Body of pancreas (tissue), 4 donors: Measurements from ENCODE around the gene RPS6KA3.
A peak's percentile ranks its signal among the peaks of the same experiment; 100 is the strongest.

ENCODE experiments used
- POLR2A ChIP-seq, 3 donors: fragments of 450-650 bp; IDR thresholded peaks; one replicate each; pipeline ENCODE4 v1.6.1; 2016; ENCODE audit warnings: antibody characterized with exemption in 3 of 3, mild to moderate bottlenecking in 2 of 3
- TF ChIP-seq, protein P1 (sequence below), 7 experiments: fragments of 450-650 bp in 4 of 7; fragments of 200-600 bp in 3 of 7; sonication (generic) in 3 of 7; IDR thresholded peaks; one replicate each; pipeline ENCODE4 v1.5.1; 2016 to 2019; ENCODE audit warnings: antibody characterized with exemption in 7 of 7

DNA sequence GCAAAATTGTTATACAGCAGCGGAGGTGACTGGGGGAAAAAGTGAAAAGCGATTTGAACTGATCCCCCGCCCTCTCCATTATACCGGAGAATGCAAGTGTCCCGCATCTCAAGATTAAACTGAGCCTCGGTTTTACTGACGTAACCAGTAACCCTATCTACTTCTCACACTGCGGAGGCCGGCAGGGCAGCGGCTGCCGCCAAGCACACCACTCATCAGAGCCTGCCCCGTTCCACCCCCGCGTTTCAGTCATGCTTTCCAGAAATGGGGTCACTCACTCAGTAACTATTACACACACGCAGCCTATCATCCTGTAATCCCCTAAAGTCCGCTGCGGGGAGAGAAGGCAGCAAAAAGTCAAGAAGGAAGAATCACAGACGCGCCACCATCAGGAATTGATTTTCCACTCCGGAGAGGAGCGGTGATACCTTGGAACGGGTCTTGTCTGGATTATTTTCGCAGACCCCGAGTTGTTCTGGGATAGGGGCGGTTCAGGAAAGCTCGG is 1.4 kb downstream of the RPS6KA3 start:
- TF ChIP-seq, protein P1, sequence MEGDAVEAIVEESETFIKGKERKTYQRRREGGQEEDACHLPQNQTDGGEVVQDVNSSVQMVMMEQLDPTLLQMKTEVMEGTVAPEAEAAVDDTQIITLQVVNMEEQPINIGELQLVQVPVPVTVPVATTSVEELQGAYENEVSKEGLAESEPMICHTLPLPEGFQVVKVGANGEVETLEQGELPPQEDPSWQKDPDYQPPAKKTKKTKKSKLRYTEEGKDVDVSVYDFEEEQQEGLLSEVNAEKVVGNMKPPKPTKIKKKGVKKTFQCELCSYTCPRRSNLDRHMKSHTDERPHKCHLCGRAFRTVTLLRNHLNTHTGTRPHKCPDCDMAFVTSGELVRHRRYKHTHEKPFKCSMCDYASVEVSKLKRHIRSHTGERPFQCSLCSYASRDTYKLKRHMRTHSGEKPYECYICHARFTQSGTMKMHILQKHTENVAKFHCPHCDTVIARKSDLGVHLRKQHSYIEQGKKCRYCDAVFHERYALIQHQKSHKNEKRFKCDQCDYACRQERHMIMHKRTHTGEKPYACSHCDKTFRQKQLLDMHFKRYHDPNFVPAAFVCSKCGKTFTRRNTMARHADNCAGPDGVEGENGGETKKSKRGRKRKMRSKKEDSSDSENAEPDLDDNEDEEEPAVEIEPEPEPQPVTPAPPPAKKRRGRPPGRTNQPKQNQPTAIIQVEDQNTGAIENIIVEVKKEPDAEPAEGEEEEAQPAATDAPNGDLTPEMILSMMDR (IDR thresholded peaks at IDR 0.05): no peak
- peak; percentile 27 to 71 (median 70) for TF ChIP-seq POLR2A (IDR thresholded peaks at IDR 0.05)
